ENCODE measurements around the gene GSTM1. TPM values are rescaled to one million over a fixed set of nuclear protein-coding genes. Genes with fewer than 3 reads are reported as not detected.
A peak's percentile ranks its signal among the peaks of the same experiment; 100 is the strongest.

The GSTM1 gene
- total and polyA plus RNA-seq, 10 of the 15 experiments (the other 5 are each of a cell fraction or from before 2014, with no cell fraction given) = 16.0 to 75.6 (median 46.4) TPM

GRCh38 chr1:109639841-109640184 lies 47.8 kb upstream of the GSTM1 start:
- H3K36me3 ChIP-seq (ENCODE audit: control insufficient read depth in 2 of 2, insufficient read depth in 2 of 2, low read length in 1 of 2) = no peaks in the 10 kb centered on the region
- ChIA-PET POLR2A (interaction anchor here (0.6 to 3.2 kb wide), 9 partner anchors 11 to 98 kb away, joined by 3 to 13 read pairs (median 4); partner anchors contain the start of genes GNAI3 and GSTM1), CTCF (interaction anchor here (0.6 to 10.7 kb wide), 80 partner anchors 10 to 477 kb away, joined by 3 to 299 read pairs (median 5); partner anchors contain the start of genes AHCYL1, AMPD2, CYB561D1 and GNAI3), RAD21 (ENCODE audit: unreplicated experiment) (interaction anchor here (0.6 to 7.3 kb wide), 36 partner anchors 10 to 392 kb away, joined by 3 to 106 read pairs (median 4); partner anchors contain the start of genes AHCYL1, AMPD2, ATXN7L2 and GNAI3), SMC1A (ENCODE audit: uncharacterized antibody, unreplicated experiment) (interaction anchor here (0.7 to 9.1 kb wide), 29 partner anchors 9 to 372 kb away, joined by 3 to 117 read pairs (median 6); partner anchors contain the start of genes AHCYL1, AMPD2, EPS8L3 and GNAI3)
- H3K4me1 ChIP-seq (ENCODE audit: control insufficient read depth, insufficient read depth, low read length) = peaks cover 16% of the 10 kb centered on the region
- FAIRE-seq (no peak), DNase-seq (ENCODE audit: low read depth, low spot score) (no peak), ATAC-seq (peak; percentile 5)
- H3K27me3 ChIP-seq (replicated peaks in 1 of 2; ENCODE audit: control insufficient read depth in 2 of 2, insufficient read depth in 2 of 2, low read length in 1 of 2) = no peaks in the 10 kb centered on the region
- H3K9ac ChIP-seq (ENCODE audit: control insufficient read depth, insufficient read depth, low read length) = no peak overlapping the region
- no peaks in the 10 kb centered on the region for H4K20me1 ChIP-seq (ENCODE audit: control insufficient read depth, insufficient read depth)
- H3K4me2 ChIP-seq (ENCODE audit: control insufficient read depth, insufficient read depth) = no peak overlapping the region
- no peak overlapping the region for H3K27ac ChIP-seq (ENCODE audit: control insufficient read depth, insufficient read depth)
- no peak overlapping the region for H3K4me3 ChIP-seq
- in situ Hi-C loops (cut with MboI) (loop anchor here (5.0 kb wide), 2 partner anchors 132 to 347 kb away; no protein-coding TSS in a partner anchor), intact Hi-C loops (cut with micrococcal nuclease; ENCODE audit: unreplicated experiment) (loop anchor here (5.0 kb wide), 4 partner anchors 47 to 342 kb away; partner anchors contain the start of genes AHCYL1, GNAI3 and GSTM1)
- 36% methylated on average over 6 of the region's 6 CpGs for whole genome bisulfite sequencing (ENCODE audit: insufficient coverage, insufficient replicate concordance, low lambda C conversion rate, missing lambda C conversion rate)
- no TSS peak for BruUV-seq (replicated peaks)
- no peaks in the 10 kb centered on the region for H3K9me3 ChIP-seq (replicated peaks; ENCODE audit: control insufficient read depth, insufficient read depth, low read length)
- H3K79me2 ChIP-seq (ENCODE audit: control insufficient read depth, insufficient read depth, low read length) = no peaks in the 10 kb centered on the region
- H2AFZ ChIP-seq (ENCODE audit: control insufficient read depth, low read depth, low read length) = peak overlapping the region; percentile 49
- TF ChIP-seq BCL11A (IDR thresholded peaks at IDR 0.05; ENCODE audit: low read depth, low read length) (no peak), IRF4 (IDR thresholded peaks at IDR 0.05; ENCODE audit: low read depth, low read length) (no peak), GATAD2B (conservative IDR thresholded peaks at IDR 0.05; ENCODE audit: low read depth) (no peak), BACH1 (IDR thresholded peaks at IDR 0.05; ENCODE audit: borderline replicate concordance) (no peak), IKZF2 (IDR thresholded peaks at IDR 0.05) (no peak), SIX5 (IDR thresholded peaks at IDR 0.05; ENCODE audit: low read depth, low read length, severe bottlenecking) (no peak), PBX3 (IDR thresholded peaks at IDR 0.05; ENCODE audit: insufficient replicate concordance, low read depth, low read length) (no peak), SRF (IDR thresholded peaks at IDR 0.05; ENCODE audit: low read depth in 2 of 2, low read length in 2 of 2) (no peak), ZNF207 (IDR thresholded peaks at IDR 0.05; ENCODE audit: borderline replicate concordance) (no peak), YY1 (IDR thresholded peaks at IDR 0.05; ENCODE audit: low read depth, low read length) (no peak), ZNF622 (IDR thresholded peaks at IDR 0.05) (no peak), ZSCAN29 (IDR thresholded peaks at IDR 0.05) (no peak), NFIC (IDR thresholded peaks at IDR 0.05; ENCODE audit: low read depth, low read length) (no peak), RB1 (IDR thresholded peaks at IDR 0.05; ENCODE audit: borderline replicate concordance) (no peak)
- TF ChIP-seq, protein P1, sequence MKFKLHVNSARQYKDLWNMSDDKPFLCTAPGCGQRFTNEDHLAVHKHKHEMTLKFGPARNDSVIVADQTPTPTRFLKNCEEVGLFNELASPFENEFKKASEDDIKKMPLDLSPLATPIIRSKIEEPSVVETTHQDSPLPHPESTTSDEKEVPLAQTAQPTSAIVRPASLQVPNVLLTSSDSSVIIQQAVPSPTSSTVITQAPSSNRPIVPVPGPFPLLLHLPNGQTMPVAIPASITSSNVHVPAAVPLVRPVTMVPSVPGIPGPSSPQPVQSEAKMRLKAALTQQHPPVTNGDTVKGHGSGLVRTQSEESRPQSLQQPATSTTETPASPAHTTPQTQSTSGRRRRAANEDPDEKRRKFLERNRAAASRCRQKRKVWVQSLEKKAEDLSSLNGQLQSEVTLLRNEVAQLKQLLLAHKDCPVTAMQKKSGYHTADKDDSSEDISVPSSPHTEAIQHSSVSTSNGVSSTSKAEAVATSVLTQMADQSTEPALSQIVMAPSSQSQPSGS (IDR thresholded peaks at IDR 0.05; ENCODE audit: low read length) = no peak
- TF ChIP-seq, protein P2, sequence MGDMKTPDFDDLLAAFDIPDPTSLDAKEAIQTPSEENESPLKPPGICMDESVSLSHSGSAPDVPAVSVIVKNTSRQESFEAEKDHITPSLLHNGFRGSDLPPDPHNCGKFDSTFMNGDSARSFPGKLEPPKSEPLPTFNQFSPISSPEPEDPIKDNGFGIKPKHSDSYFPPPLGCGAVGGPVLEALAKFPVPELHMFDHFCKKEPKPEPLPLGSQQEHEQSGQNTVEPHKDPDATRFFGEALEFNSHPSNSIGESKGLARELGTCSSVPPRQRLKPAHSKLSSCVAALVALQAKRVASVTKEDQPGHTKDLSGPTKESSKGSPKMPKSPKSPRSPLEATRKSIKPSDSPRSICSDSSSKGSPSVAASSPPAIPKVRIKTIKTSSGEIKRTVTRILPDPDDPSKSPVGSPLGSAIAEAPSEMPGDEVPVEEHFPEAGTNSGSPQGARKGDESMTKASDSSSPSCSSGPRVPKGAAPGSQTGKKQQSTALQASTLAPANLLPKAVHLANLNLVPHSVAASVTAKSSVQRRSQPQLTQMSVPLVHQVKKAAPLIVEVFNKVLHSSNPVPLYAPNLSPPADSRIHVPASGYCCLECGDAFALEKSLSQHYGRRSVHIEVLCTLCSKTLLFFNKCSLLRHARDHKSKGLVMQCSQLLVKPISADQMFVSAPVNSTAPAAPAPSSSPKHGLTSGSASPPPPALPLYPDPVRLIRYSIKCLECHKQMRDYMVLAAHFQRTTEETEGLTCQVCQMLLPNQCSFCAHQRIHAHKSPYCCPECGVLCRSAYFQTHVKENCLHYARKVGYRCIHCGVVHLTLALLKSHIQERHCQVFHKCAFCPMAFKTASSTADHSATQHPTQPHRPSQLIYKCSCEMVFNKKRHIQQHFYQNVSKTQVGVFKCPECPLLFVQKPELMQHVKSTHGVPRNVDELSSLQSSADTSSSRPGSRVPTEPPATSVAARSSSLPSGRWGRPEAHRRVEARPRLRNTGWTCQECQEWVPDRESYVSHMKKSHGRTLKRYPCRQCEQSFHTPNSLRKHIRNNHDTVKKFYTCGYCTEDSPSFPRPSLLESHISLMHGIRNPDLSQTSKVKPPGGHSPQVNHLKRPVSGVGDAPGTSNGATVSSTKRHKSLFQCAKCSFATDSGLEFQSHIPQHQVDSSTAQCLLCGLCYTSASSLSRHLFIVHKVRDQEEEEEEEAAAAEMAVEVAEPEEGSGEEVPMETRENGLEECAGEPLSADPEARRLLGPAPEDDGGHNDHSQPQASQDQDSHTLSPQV (IDR thresholded peaks at IDR 0.05) = no peak

Measured in GM12878 (cell line).